Measurements from ENCODE around the gene EME2.

The EME2 gene

GRCh38 chr16:1729445-1729844 lies 43.2 kb upstream of the EME2 start:
- TF ChIP-seq ZFP3 (CRISPR knock-in tag; IDR thresholded peaks at IDR 0.05) (no peak), GLIS3 (CRISPR knock-in tag; IDR thresholded peaks at IDR 0.05) (no peak), ARNTL (CRISPR knock-in tag; IDR thresholded peaks at IDR 0.05; ENCODE audit: borderline replicate concordance, low read depth) (no peak), ZC3H10 (CRISPR knock-in tag; IDR thresholded peaks at IDR 0.05) (no peak), ISL1 (CRISPR knock-in tag; IDR thresholded peaks at IDR 0.05) (no peak), TCF4 (CRISPR knock-in tag; IDR thresholded peaks at IDR 0.05; ENCODE audit: borderline replicate concordance) (no peak), ZNF565 (CRISPR knock-in tag; conservative IDR thresholded peaks at IDR 0.05; ENCODE audit: low read depth) (no peak), OSR1 (CRISPR knock-in tag; IDR thresholded peaks at IDR 0.05) (no peak), ESRRG (CRISPR knock-in tag; IDR thresholded peaks at IDR 0.05) (no peak), ZNF8 (CRISPR knock-in tag; IDR thresholded peaks at IDR 0.05) (no peak), TSHZ2 (CRISPR knock-in tag; IDR thresholded peaks at IDR 0.05) (no peak), PPARA (CRISPR knock-in tag; IDR thresholded peaks at IDR 0.05; ENCODE audit: borderline replicate concordance) (no peak), TOX (CRISPR knock-in tag; IDR thresholded peaks at IDR 0.05; ENCODE audit: borderline replicate concordance) (no peak), CREB5 (CRISPR knock-in tag; IDR thresholded peaks at IDR 0.05; ENCODE audit: low read depth) (no peak), CSRNP3 (CRISPR knock-in tag; IDR thresholded peaks at IDR 0.05) (no peak), SNAI2 (CRISPR knock-in tag; IDR thresholded peaks at IDR 0.05) (no peak)
- ATAC-seq: no peak

GRCh38 chr16:1731073-1731472 lies 41.5 kb upstream of the EME2 start:
- ATAC-seq: no peak
- TF ChIP-seq RARB (CRISPR knock-in tag; IDR thresholded peaks at IDR 0.05) (no peak), TOX (CRISPR knock-in tag; IDR thresholded peaks at IDR 0.05; ENCODE audit: borderline replicate concordance) (no peak), CSDC2 (CRISPR knock-in tag; IDR thresholded peaks at IDR 0.05) (no peak), CREB5 (CRISPR knock-in tag; IDR thresholded peaks at IDR 0.05; ENCODE audit: low read depth) (no peak), ARNTL (CRISPR knock-in tag; IDR thresholded peaks at IDR 0.05; ENCODE audit: borderline replicate concordance, low read depth) (no peak), SNAI2 (CRISPR knock-in tag; IDR thresholded peaks at IDR 0.05) (no peak), ZNF70 (CRISPR knock-in tag; IDR thresholded peaks at IDR 0.05) (no peak), ISL1 (CRISPR knock-in tag; IDR thresholded peaks at IDR 0.05) (no peak), ESRRG (CRISPR knock-in tag; IDR thresholded peaks at IDR 0.05) (no peak), TSHZ2 (CRISPR knock-in tag; IDR thresholded peaks at IDR 0.05) (no peak), OSR1 (CRISPR knock-in tag; IDR thresholded peaks at IDR 0.05) (no peak)

- TF ChIP-seq GLIS3 (CRISPR knock-in tag; IDR thresholded peaks at IDR 0.05): no peak
- no peak for TF ChIP-seq POU6F1 (CRISPR knock-in tag; IDR thresholded peaks at IDR 0.05; ENCODE audit: borderline replicate concordance, low read depth)
- TF ChIP-seq CSDC2 (CRISPR knock-in tag; IDR thresholded peaks at IDR 0.05): no peak
- no peak for TF ChIP-seq SNAI2 (CRISPR knock-in tag; IDR thresholded peaks at IDR 0.05)
- no peak for TF ChIP-seq ZNF565 (CRISPR knock-in tag; conservative IDR thresholded peaks at IDR 0.05; ENCODE audit: low read depth)
- no peak for TF ChIP-seq OSR1 (CRISPR knock-in tag; IDR thresholded peaks at IDR 0.05)
- no peak for TF ChIP-seq ZNF70 (CRISPR knock-in tag; IDR thresholded peaks at IDR 0.05)
- no peak for TF ChIP-seq TOX (CRISPR knock-in tag; IDR thresholded peaks at IDR 0.05; ENCODE audit: borderline replicate concordance)
- TF ChIP-seq CREB5 (CRISPR knock-in tag; IDR thresholded peaks at IDR 0.05; ENCODE audit: low read depth): no peak
- no peak for ATAC-seq
These were observed 41.0 kb upstream of the EME2 start for GRCh38 chr16:1731603-1732002.

All from SK-N-SH treated with all-trans-retinoic acid at 6 μM for 48 hours (cell line).